WTC11 (cell line): ENCODE measurements around the gene TMEM243. TPM values are rescaled to one million over a fixed set of nuclear protein-coding genes. Genes with fewer than 3 reads are reported as not detected.

Source experiments
- ATAC-seq: fragments of 200-7000 bp; cut with Tn5 transposase; 2 replicates; pipeline ENCODE4 v1.10.0; 2021; ENCODE audit warnings: mild to moderate bottlenecking, moderate library complexity
- CTCF ChIA-PET: fragments of 300-600 bp; sonication (Branson Sonifier 250); formaldehyde crosslinking; loops from one replicate; lab custom pipeline; 2021; ENCODE audit warnings: antibody characterized with exemption; lab: Charles Lee
- POLR2A ChIA-PET: fragments of 350-600 bp; sonication (Branson Sonifier 250); formaldehyde crosslinking; loops from one replicate; lab custom pipeline; 2021; ENCODE audit warnings: antibody characterized with exemption; lab: Charles Lee
- DNase-seq: peaks from one replicate; pipeline ENCODE4 v3.0.0; 2021; ENCODE audit warnings: low spot score
- H3K27ac Mint-ChIP-seq: 2 replicates; pipeline ENCODE4 v1.8.0; 2021; ENCODE audit warnings: mixed read lengths
- H3K27me3 Mint-ChIP-seq: 2 replicates; pipeline ENCODE4 v1.8.0; 2021; ENCODE audit warnings: low read depth, mild to moderate bottlenecking, moderate library complexity, mixed read lengths
- H3K36me3 Mint-ChIP-seq: 2 replicates; pipeline ENCODE4 v1.8.0; 2021; ENCODE audit warnings: mixed read lengths
- H3K4me1 Mint-ChIP-seq: 2 replicates; pipeline ENCODE4 v1.8.0; 2022; ENCODE audit warnings: mixed read lengths
- H3K4me3 Mint-ChIP-seq: 2 replicates; pipeline ENCODE4 v1.8.0; 2021; ENCODE audit warnings: mild to moderate bottlenecking, moderate library complexity, mixed read lengths
- H3K9me3 Mint-ChIP-seq: 2 replicates; pipeline ENCODE4 v1.8.0; 2021; ENCODE audit warnings: mixed read lengths
- E2F5 ChIP-seq: sonication (generic); formaldehyde crosslinking; IDR thresholded peaks from 2 replicates; pipeline ENCODE4 v1.8.1; 2022; ENCODE audit warnings: mild to moderate bottlenecking, moderate library complexity, missing genetic modification reagents
- EMX1 ChIP-seq: fragments of 250-450 bp; sonication (Bioruptor Pico); IDR thresholded peaks from 2 replicates; pipeline ENCODE4 v1.8.0; 2021; ENCODE audit warnings: mild to moderate bottlenecking
- ERG ChIP-seq: fragments of 250-450 bp; sonication (Bioruptor Pico); IDR thresholded peaks from 2 replicates; pipeline ENCODE4 v1.8.0; 2021; ENCODE audit warnings: mild to moderate bottlenecking
- FOXK1 ChIP-seq: sonication (generic); formaldehyde crosslinking; IDR thresholded peaks from 2 replicates; pipeline ENCODE4 v1.8.0; 2022; ENCODE audit warnings: mild to moderate bottlenecking, moderate library complexity, missing genetic modification reagents
- FOXP1 ChIP-seq: sonication (generic); formaldehyde crosslinking; IDR thresholded peaks from 2 replicates; pipeline ENCODE4 v1.8.0; 2022; ENCODE audit warnings: missing genetic modification reagents, mild to moderate bottlenecking, moderate library complexity, borderline replicate concordance
- HMGXB4 ChIP-seq: sonication (generic); formaldehyde crosslinking; IDR thresholded peaks from 2 replicates; pipeline ENCODE4 v1.8.1; 2023; ENCODE audit warnings: mild to moderate bottlenecking, moderate library complexity, missing genetic modification reagents
- JAZF1 ChIP-seq: fragments of 250-450 bp; sonication (Bioruptor Pico); IDR thresholded peaks from 2 replicates; pipeline ENCODE4 v1.9.0; 2021; ENCODE audit warnings: moderate library complexity, mild to moderate bottlenecking, inconsistent platforms
- MXD4 ChIP-seq: fragments of 250-450 bp; sonication (Bioruptor Pico); IDR thresholded peaks from 2 replicates; pipeline ENCODE4 v1.8.0; 2021; ENCODE audit warnings: mild to moderate bottlenecking, moderate library complexity, borderline replicate concordance
- NFE2L1 ChIP-seq: sonication (generic); formaldehyde crosslinking; IDR thresholded peaks from 2 replicates; pipeline ENCODE4 v1.8.1; 2023; ENCODE audit warnings: missing genetic modification reagents
- NR2C2 ChIP-seq: sonication (generic); formaldehyde crosslinking; IDR thresholded peaks from 2 replicates; pipeline ENCODE4 v1.8.0; 2022; ENCODE audit warnings: mild to moderate bottlenecking, missing genetic modification reagents
- NR3C1 ChIP-seq: sonication (generic); formaldehyde crosslinking; conservative IDR thresholded peaks from 2 replicates; pipeline ENCODE4 v1.8.1; 2023; ENCODE audit warnings: low read depth, mild to moderate bottlenecking, missing genetic modification reagents
- PRDM15 ChIP-seq: sonication (generic); formaldehyde crosslinking; IDR thresholded peaks from 2 replicates; pipeline ENCODE4 v1.8.0; 2022; ENCODE audit warnings: missing genetic modification reagents
- RELA ChIP-seq: sonication (generic); formaldehyde crosslinking; IDR thresholded peaks from 2 replicates; pipeline ENCODE4 v1.8.1; 2022; ENCODE audit warnings: missing genetic modification reagents, mild to moderate bottlenecking, borderline replicate concordance
- SMAD3 ChIP-seq: sonication (generic); formaldehyde crosslinking; IDR thresholded peaks from 2 replicates; pipeline ENCODE4 v1.8.0; 2022; ENCODE audit warnings: missing genetic modification reagents, mild to moderate bottlenecking, borderline replicate concordance
- STAT6 ChIP-seq: sonication (generic); formaldehyde crosslinking; conservative IDR thresholded peaks from 2 replicates; pipeline ENCODE4 v1.8.1; 2023; ENCODE audit warnings: mild to moderate bottlenecking, low read depth, missing genetic modification reagents, moderate library complexity
- TEAD1 ChIP-seq: sonication (generic); formaldehyde crosslinking; IDR thresholded peaks from 2 replicates; pipeline ENCODE4 v1.8.0; 2022; ENCODE audit warnings: mild to moderate bottlenecking, missing genetic modification reagents
- TP53 ChIP-seq: sonication (generic); formaldehyde crosslinking; IDR thresholded peaks from 2 replicates; pipeline ENCODE4 v1.8.1; 2023; ENCODE audit warnings: mild to moderate bottlenecking, missing genetic modification reagents
- ZNF232 ChIP-seq: sonication (generic); formaldehyde crosslinking; IDR thresholded peaks from 2 replicates; pipeline ENCODE4 v1.8.0; 2022; ENCODE audit warnings: mild to moderate bottlenecking, missing genetic modification reagents
- ZNF263 ChIP-seq: sonication (generic); formaldehyde crosslinking; IDR thresholded peaks from 2 replicates; pipeline ENCODE4 v1.8.1; 2022; ENCODE audit warnings: low read depth, mild to moderate bottlenecking, moderate library complexity, missing genetic modification reagents
- ZNF512 ChIP-seq: sonication (generic); formaldehyde crosslinking; IDR thresholded peaks from 2 replicates; pipeline ENCODE4 v1.8.1; 2022; ENCODE audit warnings: missing genetic modification reagents, borderline replicate concordance
- total RNA-seq: library from RNA; stranded (reverse); gene quantifications from 3 replicates; pipeline ENCODE4 v1.2.3, GENCODE V29; 2021
- TF ChIP-seq, protein P1 (sequence below): sonication (generic); formaldehyde crosslinking; IDR thresholded peaks from 2 replicates; pipeline ENCODE4 v1.8.0; 2022; ENCODE audit warnings: mild to moderate bottlenecking, missing genetic modification reagents

TMEM243 gene
- total RNA-seq, 1 experiment from 2014 or later: 29.0 TPM

- TF ChIP-seq RELA (CRISPR knock-in tag): no peak
- no peak for TF ChIP-seq TEAD1 (CRISPR knock-in tag)
- TF ChIP-seq FOXP1 (CRISPR knock-in tag): no peak
- TF ChIP-seq NR2C2 (CRISPR knock-in tag): no peak
- TF ChIP-seq ZNF263: no peak
- TF ChIP-seq HMGXB4 (CRISPR knock-in tag): no peak
- no peak for TF ChIP-seq ZNF512
Measured at GRCh38 chr7:87231711-87232110, 12.2 kb upstream of the TMEM243 start (continued).

DNA sequence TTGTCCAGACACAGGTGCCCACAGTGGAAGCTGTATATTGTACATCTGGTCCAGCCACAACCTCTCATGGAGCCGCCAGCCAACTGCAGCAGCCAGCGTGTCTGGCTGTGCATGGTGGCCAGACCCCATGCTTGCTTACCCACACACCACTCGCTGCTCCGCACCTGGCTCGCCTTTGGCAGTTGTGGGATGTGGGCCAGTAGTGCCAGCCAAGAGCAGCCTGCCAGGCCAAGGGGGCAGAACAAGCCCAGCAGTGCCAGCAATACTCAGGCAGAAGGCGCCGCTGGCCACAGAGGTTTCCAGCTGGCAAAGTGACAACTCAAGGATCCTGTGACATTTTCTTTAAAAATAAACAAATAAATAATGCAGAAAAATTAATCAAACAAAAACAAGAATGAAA lies 11.7 kb upstream of the TMEM243 start:
- DNase-seq (no peak), ATAC-seq (no peak)
- peaks cover 12% of the 10 kb centered on the region for H3K27me3 Mint-ChIP-seq
- H3K4me1 Mint-ChIP-seq: no peaks in the 10 kb centered on the region
- H3K9me3 Mint-ChIP-seq: no peaks in the 10 kb centered on the region
- ChIA-PET CTCF (no interaction called here), POLR2A (no interaction called here)
- TF ChIP-seq NFE2L1 (CRISPR knock-in tag): no peak
- no peak for TF ChIP-seq SMAD3 (CRISPR knock-in tag)
- TF ChIP-seq, protein P1, sequence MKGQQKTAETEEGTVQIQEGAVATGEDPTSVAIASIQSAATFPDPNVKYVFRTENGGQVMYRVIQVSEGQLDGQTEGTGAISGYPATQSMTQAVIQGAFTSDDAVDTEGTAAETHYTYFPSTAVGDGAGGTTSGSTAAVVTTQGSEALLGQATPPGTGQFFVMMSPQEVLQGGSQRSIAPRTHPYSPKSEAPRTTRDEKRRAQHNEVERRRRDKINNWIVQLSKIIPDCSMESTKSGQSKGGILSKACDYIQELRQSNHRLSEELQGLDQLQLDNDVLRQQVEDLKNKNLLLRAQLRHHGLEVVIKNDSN (CRISPR knock-in tag): no peak
- no peak for TF ChIP-seq NR3C1 (CRISPR knock-in tag)
- no peak for TF ChIP-seq TP53 (CRISPR knock-in tag)
- no peak for TF ChIP-seq ZNF232
- no peak for TF ChIP-seq ZNF512
- TF ChIP-seq ERG (CRISPR knock-in tag): no peak
- TF ChIP-seq FOXK1 (CRISPR knock-in tag): no peak
- no peak for TF ChIP-seq E2F5 (CRISPR knock-in tag)
- no peaks in the 10 kb centered on the region for H3K36me3 Mint-ChIP-seq
- H3K4me3 Mint-ChIP-seq: no peak overlapping the region
- no peak overlapping the region for H3K27ac Mint-ChIP-seq

DNA sequence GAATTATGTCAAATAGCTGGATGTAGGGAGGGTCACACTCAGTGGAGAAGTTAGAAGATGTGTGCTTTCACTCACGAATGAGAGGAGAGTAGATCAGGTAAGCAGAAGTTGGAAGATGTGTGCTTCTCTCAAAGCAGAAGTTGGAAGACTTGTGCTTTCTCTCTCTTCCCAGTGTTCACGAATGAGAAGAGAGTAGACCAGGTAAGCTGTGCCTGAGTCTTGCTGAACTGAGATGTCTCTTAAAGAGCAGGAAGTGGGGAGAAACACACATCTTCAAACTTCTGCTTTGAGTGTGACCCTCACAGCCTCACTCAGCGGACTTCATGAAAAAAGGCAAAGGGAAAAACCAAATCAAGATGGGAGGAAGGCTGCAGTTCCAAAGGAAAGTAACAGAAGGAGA lies 7.0 kb upstream of the TMEM243 start:
- no peaks in the 10 kb centered on the region for H3K36me3 Mint-ChIP-seq
- ATAC-seq (no peak), DNase-seq (no peak)
- ChIA-PET CTCF (no interaction called here), POLR2A (no interaction called here)
- no peaks in the 10 kb centered on the region for H3K4me1 Mint-ChIP-seq
- no peak overlapping the region for H3K27ac Mint-ChIP-seq
- peaks cover 17% of the 10 kb centered on the region for H3K27me3 Mint-ChIP-seq
- no peaks in the 10 kb centered on the region for H3K9me3 Mint-ChIP-seq
- no peak overlapping the region for H3K4me3 Mint-ChIP-seq
- TF ChIP-seq NR2C2 (CRISPR knock-in tag): no peak
- no peak for TF ChIP-seq STAT6
- TF ChIP-seq EMX1 (CRISPR knock-in tag): no peak
- TF ChIP-seq MXD4 (CRISPR knock-in tag): no peak
- TF ChIP-seq PRDM15 (CRISPR knock-in tag): no peak
- no peak for TF ChIP-seq JAZF1 (CRISPR knock-in tag)
